Stimulated activated CD4-positive, alpha-beta T cell treated with anti-CD3 and anti-CD28 coated beads, TNF-alpha, amount 100 ng/mL, for 24 hours (primary cell): ENCODE data around the gene CCL7.

ENCODE experiments used
- DNase-seq, 3 experiments: peaks; one replicate each; pipeline ENCODE4 v3.0.0-alpha.2; 2020; ENCODE audit warnings: low read depth in 3 of 3

CCL7 gene

GRCh38 chr17:34246881-34247280 lies 23.1 kb upstream of the CCL7 start:
- DNase-seq = no peak

GRCh38 chr17:34248511-34249024 lies 21.5 kb upstream of the CCL7 start:
- no peak for DNase-seq

- DNase-seq = no peak
These were observed 21.0 kb upstream of the CCL7 start for GRCh38 chr17:34249061-34249460.

- DNase-seq = no peak
These were observed 20.5 kb upstream of the CCL7 start for GRCh38 chr17:34249478-34249877.

GRCh38 chr17:34251186-34251585 lies 18.8 kb upstream of the CCL7 start:
- no peak for DNase-seq

GRCh38 chr17:34252095-34252443 lies 18.0 kb upstream of the CCL7 start:
- DNase-seq = no peak

GRCh38 chr17:34252444-34253138 lies 17.4 kb upstream of the CCL7 start:
- DNase-seq = no peak

- DNase-seq = no peak
These were observed 16.9 kb upstream of the CCL7 start for GRCh38 chr17:34253139-34253525.

GRCh38 chr17:34254146-34254545 lies 15.9 kb upstream of the CCL7 start:
- DNase-seq = no peak

GRCh38 chr17:34254651-34255380 lies 15.2 kb upstream of the CCL7 start, which contains the start of gene CCL2:
Gene CCL2 (plus strand): TSS chr17:34255285. CDS start chr17:34255350, 65 bp downstream.
- no peak for DNase-seq

GRCh38 chr17:34255381-34255732 lies 14.7 kb upstream of the CCL7 start:
- DNase-seq = no peak

- DNase-seq = no peak
These were observed 14.2 kb upstream of the CCL7 start for GRCh38 chr17:34255841-34256240.

GRCh38 chr17:34257299-34257985 lies 12.6 kb upstream of the CCL7 start:
- no peak for DNase-seq

- no peak for DNase-seq
These were observed 12.1 kb upstream of the CCL7 start for GRCh38 chr17:34257986-34258326.

GRCh38 chr17:34259146-34259545 lies 10.9 kb upstream of the CCL7 start:
- DNase-seq = no peak

- DNase-seq = no peak
These were observed 9.2 kb upstream of the CCL7 start for GRCh38 chr17:34260861-34261260.

GRCh38 chr17:34261568-34262337 lies 8.3 kb upstream of the CCL7 start:
- peak in 1 of 3 experiments; percentile 8 for DNase-seq

- DNase-seq = no peak
These were observed 4.3 kb upstream of the CCL7 start for GRCh38 chr17:34265711-34266110.

- DNase-seq = no peak
These were observed 5.9 kb downstream of the CCL7 start for GRCh38 chr17:34275881-34276280.

- DNase-seq = no peak
These were observed 6.8 kb downstream of the CCL7 start for GRCh38 chr17:34276826-34277225.

GRCh38 chr17:34283571-34283970 lies 13.6 kb downstream of the CCL7 start:
- DNase-seq = no peak

GRCh38 chr17:34285286-34285792 lies 15.3 kb downstream of the CCL7 start, which contains the start of gene CCL11:
Gene CCL11 (plus strand): TSS chr17:34285742. CDS start chr17:34285809, 67 bp downstream.
- DNase-seq = no peak
